WERI-Rb-1 (cell line): ENCODE results near the gene NLRC3.

Experiments
- DNase-seq: peaks from one replicate; pipeline ENCODE4 v3.0.0-alpha.2; 2020
- H3K27ac ChIP-seq: fragments of 250-450 bp; sonication (Bioruptor Pico); 2 replicates; pipeline ENCODE4 v1.5.1; 2020; ENCODE audit warnings: mild to moderate bottlenecking, moderate library complexity
- H3K27me3 ChIP-seq: fragments of 250-450 bp; sonication (Bioruptor Pico); 2 replicates; pipeline ENCODE4 v1.5.1; 2021; ENCODE audit warnings: mild to moderate bottlenecking, low read depth, moderate library complexity; ENCODE audit not compliant: insufficient read depth, severe bottlenecking
- H3K36me3 ChIP-seq: fragments of 250-450 bp; sonication (Bioruptor Pico); 2 replicates; pipeline ENCODE4 v1.5.1; 2020; ENCODE audit warnings: mild to moderate bottlenecking, moderate library complexity
- H3K4me3 ChIP-seq: 2 replicates; pipeline ENCODE4 v1.5.1; 2011; ENCODE audit warnings: low read depth, mild to moderate bottlenecking, control low read depth, low read length
- H3K9me3 ChIP-seq: fragments of 250-450 bp; sonication (Bioruptor Pico); 2 replicates; pipeline ENCODE4 v1.5.1; 2021; ENCODE audit warnings: mild to moderate bottlenecking, moderate library complexity; ENCODE audit not compliant: severe bottlenecking
- CTCF ChIP-seq: IDR thresholded peaks from 2 replicates; pipeline ENCODE4 v1.5.1; 2011; ENCODE audit warnings: low read depth, mild to moderate bottlenecking, control low read depth, inconsistent platforms, low read length

The NLRC3 gene

GRCh38 chr16:3581392-3581791 is 4.2 kb upstream of the NLRC3 start:
- no peak overlapping the region for H3K27ac ChIP-seq

GRCh38 chr16:3580686-3581085 is 3.5 kb upstream of the NLRC3 start:
- Histone ChIP-seq H3K27me3 (no peaks in the 10 kb centered on the region), H3K27ac (no peak overlapping the region), H3K4me3 (no peak overlapping the region), H3K9me3 (no peaks in the 10 kb centered on the region), H3K36me3 (peaks cover 16% of the 10 kb centered on the region)
- no peak for DNase-seq
- no peak for TF ChIP-seq CTCF

More at GRCh38 chr16:3581392-3581791, 4.2 kb upstream of the NLRC3 start:
- Histone ChIP-seq H3K27me3 (no peaks in the 10 kb centered on the region), H3K36me3 (peaks cover 16% of the 10 kb centered on the region), H3K9me3 (no peaks in the 10 kb centered on the region), H3K4me3 (no peak overlapping the region)
- TF ChIP-seq CTCF: no peak
- no peak for DNase-seq

- Histone ChIP-seq H3K27ac (no peak overlapping the region), H3K4me3 (no peak overlapping the region), H3K9me3 (no peaks in the 10 kb centered on the region), H3K27me3 (no peaks in the 10 kb centered on the region), H3K36me3 (peaks cover 16% of the 10 kb centered on the region)
- TF ChIP-seq CTCF: no peak
- DNase-seq: no peak
These were observed 3.0 kb upstream of the NLRC3 start for GRCh38 chr16:3580251-3580651.

GRCh38 chr16:3579776-3580175 is 2.6 kb upstream of the NLRC3 start:
- Histone ChIP-seq H3K36me3 (peaks cover 14% of the 10 kb centered on the region), H3K4me3 (no peak overlapping the region), H3K27me3 (no peaks in the 10 kb centered on the region), H3K9me3 (no peaks in the 10 kb centered on the region), H3K27ac (no peak overlapping the region)
- no peak for TF ChIP-seq CTCF
- DNase-seq: no peak

GRCh38 chr16:3578610-3579551 is 1.7 kb upstream of the NLRC3 start:
- no peaks in the 10 kb centered on the region for H3K9me3 ChIP-seq
- no peak for TF ChIP-seq CTCF
- H3K36me3 ChIP-seq: peaks cover 9% of the 10 kb centered on the region
- H3K27ac ChIP-seq: no peak overlapping the region
- no peak overlapping the region for H3K4me3 ChIP-seq
- DNase-seq: no peak
- no peaks in the 10 kb centered on the region for H3K27me3 ChIP-seq
